Measurements from ENCODE around the gene PPP1R9B.

Gene PPP1R9B

GRCh38 chr17:50133028-50133768 lies 17.3 kb downstream of the PPP1R9B start:
- peaks cover 65% of the 10 kb centered on the region for H4K20me1 ChIP-seq (ENCODE audit: insufficient read depth, low read length)
- no peaks in the 10 kb centered on the region for H3K9me3 ChIP-seq (ENCODE audit: insufficient read depth, low read length)
- peak overlapping the region; percentile 48 for H3K27ac ChIP-seq (ENCODE audit: low read length)
- H3K27me3 ChIP-seq (ENCODE audit: low read depth, low read length): peaks cover 13% of the 10 kb centered on the region
- no peak overlapping the region for H2AFZ ChIP-seq (ENCODE audit: low read depth, low read length)
- TF ChIP-seq CTCF (IDR thresholded peaks at IDR 0.05; ENCODE audit: low read depth, low read length) (no peak), EZH2phosphoT487 (IDR thresholded peaks at IDR 0.05; ENCODE audit: low read depth) (no peak)
- no peak overlapping the region for H3K9ac ChIP-seq (ENCODE audit: low read length)
- peaks cover 28% of the 10 kb centered on the region for H3K4me1 ChIP-seq (ENCODE audit: low read length)
- peaks cover 51% of the 10 kb centered on the region for H3K36me3 ChIP-seq (replicated peaks; ENCODE audit: low read depth, low read length)
- no peak overlapping the region for H3K4me2 ChIP-seq (ENCODE audit: low read length)
- no peak overlapping the region for H3K4me3 ChIP-seq (ENCODE audit: low read length)
- peaks cover 14% of the 10 kb centered on the region for H3K79me2 ChIP-seq (ENCODE audit: low read length)

- peaks cover 41% of the 10 kb centered on the region for H3K36me3 ChIP-seq (replicated peaks; ENCODE audit: low read depth, low read length)
- H3K79me2 ChIP-seq (ENCODE audit: low read length): peaks cover 5% of the 10 kb centered on the region
- peak overlapping the region; percentile 48 for H3K27ac ChIP-seq (ENCODE audit: low read length)
- peaks cover 18% of the 10 kb centered on the region for H3K27me3 ChIP-seq (ENCODE audit: low read depth, low read length)
- no peaks in the 10 kb centered on the region for H3K9me3 ChIP-seq (ENCODE audit: insufficient read depth, low read length)
- no peak overlapping the region for H3K4me3 ChIP-seq (ENCODE audit: low read length)
- H2AFZ ChIP-seq (ENCODE audit: low read depth, low read length): no peak overlapping the region
- H3K4me1 ChIP-seq (ENCODE audit: low read length): peaks cover 22% of the 10 kb centered on the region
- TF ChIP-seq EZH2phosphoT487 (IDR thresholded peaks at IDR 0.05; ENCODE audit: low read depth): no peak
- no peak for TF ChIP-seq CTCF (IDR thresholded peaks at IDR 0.05; ENCODE audit: low read depth, low read length)
- no peak overlapping the region for H3K4me2 ChIP-seq (ENCODE audit: low read length)
- peaks cover 55% of the 10 kb centered on the region for H4K20me1 ChIP-seq (ENCODE audit: insufficient read depth, low read length)
- no peak overlapping the region for H3K9ac ChIP-seq (ENCODE audit: low read length)
Observed at GRCh38 chr17:50132104-50132794, 18.2 kb downstream of the PPP1R9B start.

GRCh38 chr17:50130559-50131305 lies 19.7 kb downstream of the PPP1R9B start:
- H3K27me3 ChIP-seq (ENCODE audit: low read depth, low read length): peaks cover 18% of the 10 kb centered on the region
- H3K79me2 ChIP-seq (ENCODE audit: low read length): no peaks in the 10 kb centered on the region
- peaks cover 27% of the 10 kb centered on the region for H3K36me3 ChIP-seq (replicated peaks; ENCODE audit: low read depth, low read length)
- peak overlapping the region; percentile 48 for H3K27ac ChIP-seq (ENCODE audit: low read length)
- no peak overlapping the region for H2AFZ ChIP-seq (ENCODE audit: low read depth, low read length)
- H3K4me2 ChIP-seq (ENCODE audit: low read length): peak overlapping the region; percentile 96
- TF ChIP-seq CTCF (IDR thresholded peaks at IDR 0.05; ENCODE audit: low read depth, low read length) (no peak), EZH2phosphoT487 (IDR thresholded peaks at IDR 0.05; ENCODE audit: low read depth) (no peak)
- peaks cover 19% of the 10 kb centered on the region for H3K4me1 ChIP-seq (ENCODE audit: low read length)
- H3K9me3 ChIP-seq (ENCODE audit: insufficient read depth, low read length): no peaks in the 10 kb centered on the region
- H4K20me1 ChIP-seq (ENCODE audit: insufficient read depth, low read length): peaks cover 40% of the 10 kb centered on the region
- H3K9ac ChIP-seq (ENCODE audit: low read length): peak overlapping the region; percentile 72
- peak overlapping the region; percentile 94 for H3K4me3 ChIP-seq (ENCODE audit: low read length)

Data from OCI-LY3 (cell line).